ENCODE results near the gene TREML4. TPM values are rescaled to one million over a fixed set of nuclear protein-coding genes. Genes with fewer than 3 reads are reported as not detected.

The TREML4 gene
- total and polyA plus RNA-seq, 9 of the 15 experiments (the other 6 are each of a cell fraction or from before 2014, with no cell fraction given): not detected

DNA sequence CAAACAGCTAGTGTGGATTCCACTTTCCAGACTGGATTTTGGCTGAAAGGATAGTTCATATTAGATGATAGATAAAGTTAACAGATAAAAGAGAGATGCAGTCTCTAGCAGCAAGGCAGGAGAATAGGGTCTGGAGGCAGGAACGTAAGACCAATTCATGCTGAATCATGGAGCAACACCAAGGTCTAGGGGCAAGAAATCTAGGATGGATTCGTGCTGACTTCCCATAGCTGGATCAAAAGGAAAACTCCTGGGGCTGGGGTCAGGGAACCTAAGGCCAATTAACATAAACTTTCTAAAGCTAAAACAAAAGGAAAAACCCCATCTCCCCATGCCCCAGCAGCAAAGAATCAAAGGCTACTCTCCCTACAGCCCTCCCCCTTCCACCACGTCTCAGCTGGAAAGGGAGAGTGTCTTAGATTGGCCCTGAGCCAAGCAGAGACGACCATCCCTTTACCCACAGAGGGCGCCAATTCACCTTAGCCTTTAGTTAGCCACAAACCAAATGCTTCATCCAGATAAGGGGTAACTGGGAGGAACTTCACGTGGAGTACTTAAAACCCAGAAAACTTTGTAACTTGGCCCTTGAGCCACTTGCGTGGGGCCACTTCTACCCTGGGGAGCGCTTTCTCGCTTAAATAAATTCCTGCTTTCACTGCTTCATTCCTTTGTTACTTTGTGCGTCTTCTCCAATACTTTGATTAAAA, 50.7 kb downstream of the TREML4 start (continued):
- TF ChIP-seq POLR2G (IDR thresholded peaks at IDR 0.05; ENCODE audit: low read depth, low read length): no peak
- TF ChIP-seq, protein P1, sequence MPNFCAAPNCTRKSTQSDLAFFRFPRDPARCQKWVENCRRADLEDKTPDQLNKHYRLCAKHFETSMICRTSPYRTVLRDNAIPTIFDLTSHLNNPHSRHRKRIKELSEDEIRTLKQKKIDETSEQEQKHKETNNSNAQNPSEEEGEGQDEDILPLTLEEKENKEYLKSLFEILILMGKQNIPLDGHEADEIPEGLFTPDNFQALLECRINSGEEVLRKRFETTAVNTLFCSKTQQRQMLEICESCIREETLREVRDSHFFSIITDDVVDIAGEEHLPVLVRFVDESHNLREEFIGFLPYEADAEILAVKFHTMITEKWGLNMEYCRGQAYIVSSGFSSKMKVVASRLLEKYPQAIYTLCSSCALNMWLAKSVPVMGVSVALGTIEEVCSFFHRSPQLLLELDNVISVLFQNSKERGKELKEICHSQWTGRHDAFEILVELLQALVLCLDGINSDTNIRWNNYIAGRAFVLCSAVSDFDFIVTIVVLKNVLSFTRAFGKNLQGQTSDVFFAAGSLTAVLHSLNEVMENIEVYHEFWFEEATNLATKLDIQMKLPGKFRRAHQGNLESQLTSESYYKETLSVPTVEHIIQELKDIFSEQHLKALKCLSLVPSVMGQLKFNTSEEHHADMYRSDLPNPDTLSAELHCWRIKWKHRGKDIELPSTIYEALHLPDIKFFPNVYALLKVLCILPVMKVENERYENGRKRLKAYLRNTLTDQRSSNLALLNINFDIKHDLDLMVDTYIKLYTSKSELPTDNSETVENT (CRISPR knock-in tag; IDR thresholded peaks at IDR 0.05): no peak
- no peak for TF ChIP-seq ZNF79 (CRISPR knock-in tag; IDR thresholded peaks at IDR 0.05; ENCODE audit: low read depth)
- TF ChIP-seq, protein P2, sequence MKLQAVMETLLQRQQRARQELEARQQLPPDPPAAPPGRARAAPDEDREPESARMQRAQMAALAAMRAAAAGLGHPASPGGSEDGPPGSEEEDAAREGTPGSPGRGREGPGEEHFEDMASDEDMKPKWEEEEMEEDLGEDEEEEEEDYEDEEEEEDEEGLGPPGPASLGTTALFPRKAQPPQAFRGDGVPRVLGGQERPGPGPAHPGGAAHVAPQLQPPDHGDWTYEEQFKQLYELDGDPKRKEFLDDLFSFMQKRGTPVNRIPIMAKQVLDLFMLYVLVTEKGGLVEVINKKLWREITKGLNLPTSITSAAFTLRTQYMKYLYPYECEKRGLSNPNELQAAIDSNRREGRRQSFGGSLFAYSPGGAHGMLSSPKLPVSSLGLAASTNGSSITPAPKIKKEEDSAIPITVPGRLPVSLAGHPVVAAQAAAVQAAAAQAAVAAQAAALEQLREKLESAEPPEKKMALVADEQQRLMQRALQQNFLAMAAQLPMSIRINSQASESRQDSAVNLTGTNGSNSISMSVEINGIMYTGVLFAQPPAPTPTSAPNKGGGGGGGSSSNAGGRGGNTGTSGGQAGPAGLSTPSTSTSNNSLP (IDR thresholded peaks at IDR 0.05; ENCODE audit: borderline replicate concordance, low read depth, low read length): peak; percentile 67; the same call in 1 of the 2 replicates
- no peak for TF ChIP-seq WHSC1 (IDR thresholded peaks at IDR 0.05; ENCODE audit: low read length)
- no peak for TF ChIP-seq ZNF133 (CRISPR knock-in tag; IDR thresholded peaks at IDR 0.05)
- TF ChIP-seq ZNF766 (CRISPR knock-in tag; conservative IDR thresholded peaks at IDR 0.05): 0 out of 2 replicates have a peak, but pooled peaks have one; percentile 77
- TF ChIP-seq ESRRB (CRISPR knock-in tag; IDR thresholded peaks at IDR 0.05; ENCODE audit: borderline replicate concordance): no peak
- TF ChIP-seq KHSRP (IDR thresholded peaks at IDR 0.05): 0 out of 2 replicates have a peak, but pooled peaks have one; percentile 32
- peak; percentile 81; the same call in 1 of the 2 replicates for TF ChIP-seq SMAD4 (CRISPR knock-in tag; conservative IDR thresholded peaks at IDR 0.05)
- no peak; the same call in 1 of the 2 replicates for TF ChIP-seq NR2C1 (IDR thresholded peaks at IDR 0.05)
- peak; percentile 49; the same call in 1 of the 2 replicates for TF ChIP-seq NR2C1 (tag; IDR thresholded peaks at IDR 0.05)
- TF ChIP-seq RBM22 (IDR thresholded peaks at IDR 0.05; ENCODE audit: low read depth, low read length, poor library complexity, severe bottlenecking): no peak
- TF ChIP-seq HDAC8 (tag; IDR thresholded peaks at IDR 0.05): no peak
- TF ChIP-seq NR2F6 (CRISPR knock-in tag; IDR thresholded peaks at IDR 0.05): no peak
- TF ChIP-seq, protein P3, sequence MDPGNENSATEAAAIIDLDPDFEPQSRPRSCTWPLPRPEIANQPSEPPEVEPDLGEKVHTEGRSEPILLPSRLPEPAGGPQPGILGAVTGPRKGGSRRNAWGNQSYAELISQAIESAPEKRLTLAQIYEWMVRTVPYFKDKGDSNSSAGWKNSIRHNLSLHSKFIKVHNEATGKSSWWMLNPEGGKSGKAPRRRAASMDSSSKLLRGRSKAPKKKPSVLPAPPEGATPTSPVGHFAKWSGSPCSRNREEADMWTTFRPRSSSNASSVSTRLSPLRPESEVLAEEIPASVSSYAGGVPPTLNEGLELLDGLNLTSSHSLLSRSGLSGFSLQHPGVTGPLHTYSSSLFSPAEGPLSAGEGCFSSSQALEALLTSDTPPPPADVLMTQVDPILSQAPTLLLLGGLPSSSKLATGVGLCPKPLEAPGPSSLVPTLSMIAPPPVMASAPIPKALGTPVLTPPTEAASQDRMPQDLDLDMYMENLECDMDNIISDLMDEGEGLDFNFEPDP (CRISPR knock-in tag; IDR thresholded peaks at IDR 0.05): no peak
- no peak for TF ChIP-seq RBM14 (IDR thresholded peaks at IDR 0.05; ENCODE audit: borderline replicate concordance, insufficient read depth, low read depth, low read length)
